NB4 (cell line): ENCODE measurements around the gene HPGDS.

ENCODE experiments used
- CTCF ChIP-seq: IDR thresholded peaks from one replicate; pipeline ENCODE4 v1.5.1; 2012; ENCODE audit warnings: low read depth, low read length
- MYC ChIP-seq: IDR thresholded peaks from 2 replicates; pipeline ENCODE4 v1.6.1; 2011; ENCODE audit warnings: low read depth, low read length

GRCh38 chr4:94368459-94368858 is 25.8 kb upstream of the HPGDS start:
- TF ChIP-seq MYC (no peak), CTCF (no peak)
